ENCODE results near the gene ALPK1. TPM values are rescaled to one million over a fixed set of nuclear protein-coding genes. Genes with fewer than 3 reads are reported as not detected.

ALPK1 gene
- 10 to 100 TPM; 61.6 to 64.7 TPM for total RNA-seq

- H3K27me3 Mint-ChIP-seq (ENCODE audit: low read depth) = no peaks in the 10 kb centered on the region
- H3K9me3 Mint-ChIP-seq = no peaks in the 10 kb centered on the region
- DNase-seq (no peak), ATAC-seq (replicated peaks in 1 of 2) (peak; percentile 84 to 87)
- peaks cover 2 to 3% of the 10 kb centered on the region in 2 donors for H3K36me3 Mint-ChIP-seq (ENCODE audit: insufficient read depth in 2 of 2)
- peak within 1 kb of the TSS; percentile 100 for H3K27ac Mint-ChIP-seq
- peak within 1 kb of the TSS; percentile 84 to 97 for H3K4me3 Mint-ChIP-seq
- peaks cover 38% of the 10 kb centered on the region for H3K4me1 Mint-ChIP-seq (ENCODE audit: low read depth)
Measured at GRCh38 chr4:112296949-112297880, at the start of gene ALPK1. Gene ALPK1 (plus strand): TSS chr4:112297369.

GRCh38 chr4:112251019-112251643, 46.0 kb upstream of the ALPK1 start:
- Mint-ChIP-seq H3K36me3 (ENCODE audit: insufficient read depth in 2 of 2) (no peaks in the 10 kb centered on the region), H3K4me1 (ENCODE audit: low read depth) (no peaks in the 10 kb centered on the region), H3K4me3 (no peak overlapping the region), H3K27ac (no peak overlapping the region), H3K27me3 (ENCODE audit: low read depth) (no peaks in the 10 kb centered on the region), H3K9me3 (no peaks in the 10 kb centered on the region)
- DNase-seq = no peak
- peak in 1 of 2 donors; percentile 67 for ATAC-seq (replicated peaks in 1 of 2)

GRCh38 chr4:112252234-112252633, 44.9 kb upstream of the ALPK1 start:
- H3K4me3 Mint-ChIP-seq = no peak overlapping the region

GRCh38 chr4:112253382-112254000, 43.7 kb upstream of the ALPK1 start:
- no peak overlapping the region for H3K27ac Mint-ChIP-seq
- H3K36me3 Mint-ChIP-seq (ENCODE audit: insufficient read depth in 2 of 2) = no peaks in the 10 kb centered on the region
- H3K27me3 Mint-ChIP-seq (ENCODE audit: low read depth) = no peaks in the 10 kb centered on the region
- ATAC-seq (replicated peaks in 1 of 2) (no peak), DNase-seq (no peak)
- no peaks in the 10 kb centered on the region for H3K4me1 Mint-ChIP-seq (ENCODE audit: low read depth)
- no peak overlapping the region for H3K4me3 Mint-ChIP-seq
- H3K9me3 Mint-ChIP-seq = no peaks in the 10 kb centered on the region

More at GRCh38 chr4:112252234-112252633, 44.9 kb upstream of the ALPK1 start:
- H3K4me1 Mint-ChIP-seq (ENCODE audit: low read depth) = no peaks in the 10 kb centered on the region
- no peaks in the 10 kb centered on the region for H3K36me3 Mint-ChIP-seq (ENCODE audit: insufficient read depth in 2 of 2)
- no peaks in the 10 kb centered on the region for H3K27me3 Mint-ChIP-seq (ENCODE audit: low read depth)
- no peak for ATAC-seq (replicated peaks in 1 of 2)
- no peak overlapping the region for H3K27ac Mint-ChIP-seq
- H3K9me3 Mint-ChIP-seq = no peaks in the 10 kb centered on the region
- no peak for DNase-seq

GRCh38 chr4:112257098-112257497, 40.1 kb upstream of the ALPK1 start:
- H3K4me3 Mint-ChIP-seq = no peak overlapping the region
- ATAC-seq (replicated peaks in 1 of 2) = no peak

GRCh38 chr4:112266823-112267222, 30.3 kb upstream of the ALPK1 start:
- no peak overlapping the region for H3K4me3 Mint-ChIP-seq
- peak overlapping the region; percentile 82 for H3K27ac Mint-ChIP-seq
- no peaks in the 10 kb centered on the region for H3K9me3 Mint-ChIP-seq
- peaks cover 4 to 5% of the 10 kb centered on the region in 2 donors for H3K36me3 Mint-ChIP-seq (ENCODE audit: insufficient read depth in 2 of 2)
- ATAC-seq (replicated peaks in 1 of 2) (no peak), DNase-seq (no peak)
- H3K27me3 Mint-ChIP-seq (ENCODE audit: low read depth) = no peaks in the 10 kb centered on the region
- H3K4me1 Mint-ChIP-seq (ENCODE audit: low read depth) = peaks cover 35% of the 10 kb centered on the region

More at GRCh38 chr4:112257098-112257497, 40.1 kb upstream of the ALPK1 start:
- Mint-ChIP-seq H3K27me3 (ENCODE audit: low read depth) (no peaks in the 10 kb centered on the region), H3K27ac (no peak overlapping the region), H3K4me1 (ENCODE audit: low read depth) (no peaks in the 10 kb centered on the region), H3K9me3 (no peaks in the 10 kb centered on the region), H3K36me3 (ENCODE audit: insufficient read depth in 2 of 2) (peaks cover 0 to 1% of the 10 kb centered on the region in 2 donors)
- no peak for DNase-seq

GRCh38 chr4:112270051-112270450, 27.1 kb upstream of the ALPK1 start:
- ATAC-seq (replicated peaks in 1 of 2) (no peak), DNase-seq (no peak)
- Mint-ChIP-seq H3K27me3 (ENCODE audit: low read depth) (no peaks in the 10 kb centered on the region), H3K27ac (peak overlapping the region; percentile 86), H3K4me3 (peak overlapping the region in 1 of 2 donors; percentile 47), H3K36me3 (ENCODE audit: insufficient read depth in 2 of 2) (peaks cover 7% of the 10 kb centered on the region in 2 donors), H3K9me3 (no peaks in the 10 kb centered on the region), H3K4me1 (ENCODE audit: low read depth) (peaks cover 68% of the 10 kb centered on the region)

- Mint-ChIP-seq H3K9me3 (no peaks in the 10 kb centered on the region), H3K27me3 (ENCODE audit: low read depth) (no peaks in the 10 kb centered on the region), H3K27ac (peak overlapping the region; percentile 86), H3K36me3 (ENCODE audit: insufficient read depth in 2 of 2) (peaks cover 9 to 12% of the 10 kb centered on the region in 2 donors), H3K4me1 (ENCODE audit: low read depth) (peaks cover 76% of the 10 kb centered on the region), H3K4me3 (peak overlapping the region; percentile 23 to 47)
- peak in 1 of 2 donors; percentile 23 for DNase-seq
- peak; percentile 76 to 77 for ATAC-seq (replicated peaks in 1 of 2)
Measured at GRCh38 chr4:112270640-112271421, 26.3 kb upstream of the ALPK1 start.

- no peak for ATAC-seq (replicated peaks in 1 of 2)
- Mint-ChIP-seq H3K4me3 (peak overlapping the region in 1 of 2 donors; percentile 9), H3K27ac (no peak overlapping the region), H3K27me3 (ENCODE audit: low read depth) (no peaks in the 10 kb centered on the region), H3K9me3 (no peaks in the 10 kb centered on the region), H3K4me1 (ENCODE audit: low read depth) (peaks cover 79% of the 10 kb centered on the region), H3K36me3 (ENCODE audit: insufficient read depth in 2 of 2) (peaks cover 15 to 24% of the 10 kb centered on the region in 2 donors)
- no peak for DNase-seq
Measured at GRCh38 chr4:112272292-112272691, 24.9 kb upstream of the ALPK1 start.

GRCh38 chr4:112274959-112275358, 22.2 kb upstream of the ALPK1 start:
- Mint-ChIP-seq H3K9me3 (no peaks in the 10 kb centered on the region), H3K36me3 (ENCODE audit: insufficient read depth in 2 of 2) (peaks cover 21 to 36% of the 10 kb centered on the region in 2 donors)

GRCh38 chr4:112276113-112276512, 21.1 kb upstream of the ALPK1 start:
- H3K27ac Mint-ChIP-seq = peak overlapping the region; percentile 10
- ATAC-seq (replicated peaks in 1 of 2) (no peak), DNase-seq (no peak)
- peak overlapping the region in 1 of 2 donors; percentile 21 for H3K4me3 Mint-ChIP-seq
- peaks cover 94% of the 10 kb centered on the region for H3K4me1 Mint-ChIP-seq (ENCODE audit: low read depth)
- H3K36me3 Mint-ChIP-seq (ENCODE audit: insufficient read depth in 2 of 2) = peaks cover 21 to 43% of the 10 kb centered on the region in 2 donors
- H3K27me3 Mint-ChIP-seq (ENCODE audit: low read depth) = no peaks in the 10 kb centered on the region
- H3K9me3 Mint-ChIP-seq = no peaks in the 10 kb centered on the region

More at GRCh38 chr4:112274959-112275358, 22.2 kb upstream of the ALPK1 start:
- Mint-ChIP-seq H3K27me3 (ENCODE audit: low read depth) (no peaks in the 10 kb centered on the region), H3K4me1 (ENCODE audit: low read depth) (peaks cover 94% of the 10 kb centered on the region), H3K27ac (peak overlapping the region; percentile 58), H3K4me3 (peak overlapping the region; percentile 33 to 53)
- no peak for DNase-seq
- ATAC-seq (replicated peaks in 1 of 2) = no peak

GRCh38 chr4:112277220-112277619, 19.9 kb upstream of the ALPK1 start:
- Mint-ChIP-seq H3K4me1 (ENCODE audit: low read depth) (peaks cover 94% of the 10 kb centered on the region), H3K9me3 (peaks cover 0 to 6% of the 10 kb centered on the region in 2 donors), H3K4me3 (no peak overlapping the region), H3K27ac (peak overlapping the region; percentile 46), H3K36me3 (ENCODE audit: insufficient read depth in 2 of 2) (peaks cover 24 to 48% of the 10 kb centered on the region in 2 donors), H3K27me3 (ENCODE audit: low read depth) (no peaks in the 10 kb centered on the region)
- DNase-seq (no peak), ATAC-seq (replicated peaks in 1 of 2) (no peak)

Data from activated T-cell treated with anti-CD3 and anti-CD28 coated beads, Interleukin-2, amount 50 U/mL, for 72 hours (primary cell).